GM21619 (cell line): ENCODE measurements around the gene RNF11.
"Not testable (repeated sequence)": the region's sequence is repeated elsewhere in the genome, so short reads cannot be mapped to it uniquely, and the experiment has no call there.

Source experiments
- ATAC-seq: cut with Tn5 transposase; IDR thresholded peaks from one replicate; pipeline ENCODE4 v1.9.1; 2021; ENCODE audit not compliant: unreplicated experiment

Gene RNF11

DNA sequence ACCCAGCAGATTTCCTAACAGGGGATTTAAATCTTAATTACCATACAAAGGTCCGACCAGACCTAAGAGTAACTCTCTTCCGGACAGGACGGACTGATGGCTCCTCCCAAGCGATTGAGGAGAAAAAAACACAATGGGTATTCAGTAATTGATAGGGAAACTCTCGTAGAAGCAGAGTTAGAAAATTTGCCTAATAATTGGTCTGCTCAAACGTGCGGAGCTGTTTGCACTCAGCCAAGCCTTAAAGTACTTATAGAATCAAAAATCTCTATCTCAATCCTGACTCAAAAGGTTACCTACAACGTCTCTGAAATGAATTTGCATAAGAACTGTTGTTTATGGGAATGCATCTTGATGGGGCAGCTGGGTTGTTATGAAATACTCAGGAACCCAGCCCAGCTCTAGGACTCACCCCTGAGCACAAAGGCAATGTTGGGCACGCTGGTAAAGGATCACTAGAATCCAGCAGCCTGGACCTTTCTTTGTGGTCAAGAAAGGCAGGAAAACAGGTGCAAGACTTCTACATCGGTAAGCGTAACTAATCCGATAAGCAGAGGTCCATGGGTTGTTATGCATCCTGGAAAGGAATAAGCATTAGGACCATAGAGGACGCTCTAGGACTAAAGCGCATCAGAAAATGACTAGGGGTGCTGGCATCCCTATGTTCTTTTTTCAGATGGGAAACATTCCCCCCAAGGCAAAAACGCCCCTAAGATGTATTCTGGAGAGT is 8.7 kb upstream of the RNF11 start:
- ATAC-seq = not testable (repeated sequence)

DNA sequence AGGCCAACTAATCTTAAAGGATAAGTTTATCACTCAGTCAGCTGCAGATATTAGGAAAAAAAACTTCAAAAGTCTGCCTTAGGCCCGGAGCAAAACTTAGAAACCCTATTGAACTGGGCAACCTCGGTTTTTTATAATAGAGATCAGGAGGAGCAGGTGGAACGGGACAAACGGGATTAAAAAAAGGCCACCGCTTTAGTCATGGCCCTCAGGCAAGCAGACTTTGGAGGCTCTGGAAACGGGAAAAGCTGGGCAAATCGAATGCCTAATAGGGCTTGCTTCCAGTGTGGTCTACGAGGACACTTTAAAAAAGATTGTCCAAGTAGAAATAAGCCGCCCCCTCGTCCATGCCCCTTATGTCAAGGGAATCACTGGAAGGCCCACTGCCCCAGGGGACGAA is 7.6 kb upstream of the RNF11 start:
- not testable (repeated sequence) for ATAC-seq

DNA sequence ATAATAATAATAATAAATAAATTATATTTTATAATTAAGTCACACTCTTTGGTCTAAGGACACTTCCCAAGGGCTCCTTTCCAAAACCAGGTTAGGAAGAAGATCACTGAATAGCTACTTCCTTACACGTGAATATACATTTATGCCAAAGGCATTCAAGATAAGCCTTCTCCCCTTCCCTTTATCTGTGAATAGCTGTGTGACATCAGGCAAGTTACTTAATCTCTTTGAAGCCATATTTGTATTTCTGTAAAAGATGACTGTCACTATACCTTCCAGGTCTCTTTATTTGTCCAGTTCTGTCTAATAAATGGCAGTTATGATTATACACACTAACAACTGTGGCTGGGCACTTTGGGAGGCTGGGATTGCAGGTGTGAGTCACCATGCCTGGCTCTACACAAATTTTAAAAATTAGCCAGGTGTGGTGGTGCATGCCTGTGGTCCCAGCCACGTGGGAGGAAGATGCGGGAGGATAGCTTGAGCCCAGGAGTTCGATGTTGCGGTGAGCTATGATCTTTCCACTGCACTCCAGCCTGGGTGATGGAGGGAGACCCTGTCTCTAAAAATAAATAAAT is 5.5 kb upstream of the RNF11 start:
- no peak for ATAC-seq

- ATAC-seq = no peak
Measured at GRCh38 chr1:51231120-51231519, 5.0 kb upstream of the RNF11 start.

DNA sequence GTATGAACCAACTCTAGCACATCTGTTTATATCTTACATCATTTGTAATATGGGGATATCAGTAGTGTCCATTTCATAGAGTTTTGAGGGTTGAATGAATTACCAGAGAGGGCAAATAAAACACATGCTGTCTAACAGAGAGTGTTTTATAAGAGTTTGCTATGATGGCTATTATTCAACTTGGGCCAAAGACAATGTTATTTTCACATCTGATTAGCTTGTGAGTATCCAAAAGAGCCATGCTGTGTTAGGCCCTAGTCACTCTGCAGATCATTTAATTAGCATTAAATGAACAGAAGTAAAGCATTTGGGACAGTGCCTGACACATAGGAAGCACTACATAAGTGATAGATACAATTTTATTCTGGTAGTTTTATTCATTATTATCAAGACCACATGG is 4.2 kb upstream of the RNF11 start:
- ATAC-seq = no peak

DNA sequence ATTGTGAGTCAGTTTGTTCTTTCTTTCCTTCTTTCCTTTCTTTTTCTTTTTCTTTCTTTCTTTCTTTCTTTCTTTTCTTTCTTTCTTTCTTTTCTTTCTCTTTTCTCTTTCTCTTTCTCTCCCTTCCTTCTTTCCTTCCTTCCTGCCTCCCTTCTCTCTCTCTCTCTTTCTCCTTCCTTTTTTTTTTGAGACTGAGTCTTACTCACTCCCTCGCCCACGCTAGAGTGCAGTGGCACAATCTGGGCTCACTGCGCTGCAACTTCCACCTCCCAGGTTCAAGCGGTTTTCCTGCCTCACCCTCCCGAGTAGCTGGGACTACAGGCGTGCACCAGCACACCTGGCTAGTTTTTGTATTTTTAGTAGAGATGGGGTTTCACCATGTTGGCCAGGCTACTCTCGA is 1.8 kb upstream of the RNF11 start:
- ATAC-seq = not testable (repeated sequence)

DNA sequence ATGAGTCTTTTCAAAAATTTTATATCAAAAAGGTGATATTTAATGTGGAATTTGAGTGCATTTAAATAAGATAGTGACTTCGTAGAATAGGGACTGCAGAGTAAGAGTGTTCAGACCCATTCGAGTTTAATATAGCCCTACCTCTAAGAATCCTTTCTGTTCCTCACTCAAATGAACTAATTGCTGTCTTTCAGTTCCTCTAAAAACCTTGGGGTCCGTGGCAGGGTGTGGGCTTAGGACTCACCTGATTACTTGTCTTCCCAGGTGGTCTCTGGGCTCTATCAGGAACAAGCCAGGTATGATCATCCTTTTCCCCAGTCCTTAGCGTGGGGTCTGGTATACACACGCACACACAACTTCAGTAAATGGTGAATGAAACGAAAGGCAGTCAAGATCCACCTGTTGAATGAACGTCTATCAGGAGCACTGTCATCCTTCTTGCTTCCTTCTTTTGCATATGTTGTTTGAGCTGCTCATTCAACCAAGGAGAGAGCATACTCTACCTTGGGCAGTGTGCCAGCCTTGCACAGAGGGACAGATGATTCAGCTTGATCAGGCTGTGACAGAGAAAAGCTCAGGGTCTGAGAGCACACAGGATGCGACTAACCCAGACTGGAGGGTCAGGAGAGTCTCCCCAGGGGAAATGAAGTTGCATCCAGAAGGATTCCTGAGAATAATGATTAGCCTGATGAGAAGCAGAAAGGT is 1.2 kb upstream of the RNF11 start:
- peak; percentile 67 for ATAC-seq

DNA sequence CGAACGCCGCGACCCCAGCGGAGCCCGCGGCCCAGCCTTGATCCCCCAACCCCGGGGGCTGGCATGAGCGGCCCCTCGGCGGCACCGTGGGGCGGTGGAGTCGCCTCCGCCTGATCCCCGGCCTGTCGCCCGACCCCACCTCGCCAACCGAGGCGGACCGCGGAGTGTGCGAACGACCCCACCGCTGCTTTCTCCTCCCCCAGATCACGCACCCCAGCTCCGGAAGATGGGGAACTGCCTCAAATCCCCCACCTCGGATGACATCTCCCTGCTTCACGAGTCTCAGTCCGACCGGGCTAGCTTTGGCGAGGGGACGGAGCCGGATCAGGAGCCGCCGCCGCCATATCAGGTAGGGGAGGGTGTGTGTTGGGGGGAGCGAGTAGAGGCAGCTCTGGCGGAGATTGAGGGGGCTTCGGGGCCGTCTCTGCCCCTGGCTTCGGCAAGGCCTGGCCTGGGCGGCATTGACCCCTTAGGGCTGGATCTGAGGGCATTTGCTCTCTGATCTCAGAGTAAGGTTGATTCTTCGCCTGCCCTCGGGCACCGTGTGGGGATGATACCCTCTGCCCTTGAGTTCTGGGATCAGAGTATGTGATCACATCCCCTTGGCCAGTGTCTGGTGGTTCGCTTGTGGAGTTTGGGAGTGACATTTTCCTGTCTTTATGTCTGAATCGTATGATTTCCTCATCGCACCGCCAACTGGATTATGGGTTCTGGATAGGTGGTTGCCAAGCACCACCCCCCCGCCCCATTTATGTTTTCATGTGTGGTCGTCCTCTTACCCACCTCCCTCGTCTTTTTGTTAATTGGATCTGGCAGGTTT is 668 bp downstream of the RNF11 start:
- peak; percentile 12 for ATAC-seq

GRCh38 chr1:51237351-51238033 is 1.4 kb downstream of the RNF11 start:
- ATAC-seq = no peak

GRCh38 chr1:51238034-51238403 is 1.9 kb downstream of the RNF11 start:
- no peak for ATAC-seq

- ATAC-seq = no peak
Measured at GRCh38 chr1:51240084-51240483, 4.0 kb downstream of the RNF11 start.

DNA sequence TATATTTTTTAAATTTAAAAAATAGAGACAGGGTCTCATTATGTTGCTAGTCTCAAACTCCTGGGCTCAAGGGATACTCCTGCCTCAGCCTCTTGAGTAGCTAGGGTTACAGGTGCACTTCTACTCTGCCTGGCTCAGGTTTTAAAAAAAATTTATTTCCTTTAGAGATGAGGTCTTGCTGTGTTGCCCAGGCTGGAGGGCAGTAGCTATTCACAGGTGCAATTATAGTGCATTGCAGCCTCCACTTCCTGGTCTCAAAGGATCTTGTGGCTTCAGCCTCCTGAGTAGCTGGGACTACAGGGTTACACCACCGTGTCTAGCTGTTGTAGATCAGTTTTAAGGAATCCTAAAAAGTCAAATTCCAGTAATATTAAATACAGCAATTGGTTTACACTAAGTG is 5.0 kb downstream of the RNF11 start:
- no peak for ATAC-seq

- ATAC-seq = no peak
Measured at GRCh38 chr1:51242546-51242945, 6.5 kb downstream of the RNF11 start.

DNA sequence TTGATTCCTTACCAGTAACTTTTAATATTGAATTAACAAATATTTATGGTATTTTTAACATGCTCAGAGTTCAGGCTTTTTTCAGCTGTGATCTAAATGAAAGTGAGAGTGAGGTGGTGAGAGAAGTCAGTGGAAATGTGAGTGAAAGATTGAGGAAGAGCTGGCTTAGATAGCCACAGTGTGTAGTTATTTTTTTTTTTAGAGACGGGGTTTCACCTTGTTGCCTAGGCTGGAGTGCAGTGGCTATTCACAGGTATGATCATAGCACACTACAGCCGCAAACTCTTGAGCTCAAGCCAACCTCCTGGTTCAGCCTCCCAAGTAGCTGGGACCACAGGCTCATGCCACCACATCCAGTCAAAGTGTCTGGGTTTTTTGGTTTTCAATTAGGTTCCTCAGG is 10.9 kb downstream of the RNF11 start:
- ATAC-seq = no peak

DNA sequence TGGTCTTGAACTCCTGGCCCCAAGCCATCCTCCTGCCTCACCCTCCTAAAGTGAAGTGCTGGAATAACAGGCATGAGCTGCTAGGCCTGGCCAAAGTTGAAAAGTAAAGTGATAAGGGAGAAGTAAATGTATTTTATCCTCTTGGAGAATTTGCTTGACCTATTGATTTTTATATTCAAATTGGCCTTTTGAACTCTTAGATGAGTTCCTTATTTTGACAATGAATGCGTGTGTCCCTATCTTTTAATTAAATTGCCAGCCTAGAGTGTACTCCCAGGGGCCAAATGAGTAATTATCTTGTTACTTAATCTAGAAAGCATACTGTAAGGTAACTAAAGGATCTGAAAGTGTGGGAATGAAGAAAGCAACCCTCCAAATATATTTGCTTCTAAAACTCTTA is 11.4 kb downstream of the RNF11 start:
- no peak for ATAC-seq

GRCh38 chr1:51249445-51249844 is 13.4 kb downstream of the RNF11 start:
- no peak for ATAC-seq

DNA sequence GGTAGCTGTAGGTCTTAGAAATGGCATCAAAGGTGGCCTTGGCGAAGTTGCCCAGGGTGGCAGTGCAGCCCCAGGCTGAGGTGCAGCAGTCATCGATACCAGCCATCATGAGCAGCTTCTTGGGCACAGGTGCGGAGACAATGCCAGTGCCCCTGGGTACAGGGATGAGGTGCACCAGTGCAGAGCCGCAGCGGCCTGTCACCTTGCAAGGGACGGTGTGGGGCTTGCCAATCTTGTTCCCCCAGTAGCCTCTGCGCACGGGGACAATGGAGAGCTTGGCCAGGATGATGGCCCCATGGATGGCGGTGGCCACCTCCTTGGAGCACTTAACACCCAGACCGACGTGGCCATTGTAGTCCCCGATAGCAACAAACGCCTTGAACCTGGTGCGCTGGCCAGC is 14.7 kb downstream of the RNF11 start:
- not testable (repeated sequence) for ATAC-seq

- ATAC-seq = not testable (repeated sequence)
Measured at GRCh38 chr1:51251165-51251564, 15.1 kb downstream of the RNF11 start.

DNA sequence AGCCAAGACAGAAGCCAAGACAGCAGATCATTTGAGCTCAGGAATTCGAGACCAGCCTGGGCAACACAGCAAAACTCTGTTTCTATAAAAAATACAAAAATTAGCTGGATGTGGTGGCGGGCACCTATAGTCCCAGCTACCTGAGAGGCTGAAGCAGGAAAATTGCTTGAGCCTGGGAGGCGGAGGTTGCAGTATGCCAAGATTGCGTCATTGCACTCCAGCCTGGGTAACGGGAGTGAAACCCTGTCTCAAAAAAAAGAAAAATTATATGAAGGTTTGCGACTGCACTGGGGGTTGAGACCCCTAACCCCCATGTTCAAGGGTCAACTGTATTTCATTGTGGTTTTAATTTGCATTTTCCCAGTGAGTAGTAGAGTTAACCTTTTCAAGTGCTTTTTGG is 16.3 kb downstream of the RNF11 start:
- no peak for ATAC-seq

- no peak for ATAC-seq
Measured at GRCh38 chr1:51253691-51254090, 17.6 kb downstream of the RNF11 start.

- ATAC-seq = no peak
Measured at GRCh38 chr1:51255331-51255730, 19.3 kb downstream of the RNF11 start.
